K562 (cell line): ENCODE data around the gene ATXN7.

ENCODE experiments used
- CTBP1 ChIP-seq: fragments of 450-650 bp; IDR thresholded peaks from 2 replicates; pipeline ENCODE4 v1.6.1; 2016; ENCODE audit warnings: borderline replicate concordance
- POLR2A ChIP-seq: fragments of 450-650 bp; conservative IDR thresholded peaks from 2 replicates; pipeline ENCODE4 v1.6.1; 2016
- ZFX ChIP-seq: sonication (generic); formaldehyde crosslinking; IDR thresholded peaks from 2 replicates; pipeline ENCODE4 v1.8.0; 2022; ENCODE audit warnings: mild to moderate bottlenecking, missing genetic modification reagents, moderate library complexity
- ZNF384 ChIP-seq: IDR thresholded peaks from 2 replicates; pipeline ENCODE4 v1.6.1; 2012; ENCODE audit warnings: low read depth, low read length, improper control_type of control experiment
- ZNF436 ChIP-seq: fragments of 250-450, 450-650 bp; sonication (Bioruptor Pico); formaldehyde crosslinking; IDR thresholded peaks from 2 replicates; pipeline ENCODE4 v1.7.0; 2020; ENCODE audit warnings: mild to moderate bottlenecking
- TF ChIP-seq, protein P1 (sequence below): fragments of 250-450 bp; sonication (Bioruptor Pico); IDR thresholded peaks from 2 replicates; pipeline ENCODE4 v1.5.0; 2021
- TF ChIP-seq, protein P2 (sequence below): conservative IDR thresholded peaks from 2 replicates; pipeline ENCODE4 v1.6.1; 2011; ENCODE audit warnings: low read depth, mild to moderate bottlenecking, low read length; ENCODE audit not compliant: control insufficient read depth

DNA sequence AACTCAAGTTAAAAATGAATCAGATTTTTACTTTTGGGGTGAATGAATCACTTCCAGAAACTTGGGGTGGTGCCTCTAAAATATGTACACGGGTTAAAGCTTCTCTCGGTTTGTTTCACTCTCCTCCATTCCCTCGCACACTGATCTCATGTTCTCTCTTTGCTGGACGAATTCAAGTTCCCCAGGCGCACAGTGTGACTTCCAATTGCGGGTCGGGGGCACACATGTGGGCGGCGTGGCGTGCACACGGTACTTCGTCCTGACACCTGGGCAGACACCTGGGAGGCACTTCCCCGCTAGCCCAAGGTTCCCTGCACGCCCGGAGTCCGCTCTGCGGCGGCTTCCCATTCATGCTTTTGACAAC is 47.8 kb downstream of the ATXN7 start:
- TF ChIP-seq ZNF384 (no peak), ZNF436 (CRISPR knock-in tag) (no peak), ZFX (CRISPR knock-in tag) (no peak), CTBP1 (no peak), POLR2A (no peak)
- TF ChIP-seq, protein P1, sequence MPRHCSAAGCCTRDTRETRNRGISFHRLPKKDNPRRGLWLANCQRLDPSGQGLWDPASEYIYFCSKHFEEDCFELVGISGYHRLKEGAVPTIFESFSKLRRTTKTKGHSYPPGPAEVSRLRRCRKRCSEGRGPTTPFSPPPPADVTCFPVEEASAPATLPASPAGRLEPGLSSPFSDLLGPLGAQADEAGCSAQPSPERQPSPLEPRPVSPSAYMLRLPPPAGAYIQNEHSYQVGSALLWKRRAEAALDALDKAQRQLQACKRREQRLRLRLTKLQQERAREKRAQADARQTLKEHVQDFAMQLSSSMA (CRISPR knock-in tag): no peak
- TF ChIP-seq, protein P2, sequence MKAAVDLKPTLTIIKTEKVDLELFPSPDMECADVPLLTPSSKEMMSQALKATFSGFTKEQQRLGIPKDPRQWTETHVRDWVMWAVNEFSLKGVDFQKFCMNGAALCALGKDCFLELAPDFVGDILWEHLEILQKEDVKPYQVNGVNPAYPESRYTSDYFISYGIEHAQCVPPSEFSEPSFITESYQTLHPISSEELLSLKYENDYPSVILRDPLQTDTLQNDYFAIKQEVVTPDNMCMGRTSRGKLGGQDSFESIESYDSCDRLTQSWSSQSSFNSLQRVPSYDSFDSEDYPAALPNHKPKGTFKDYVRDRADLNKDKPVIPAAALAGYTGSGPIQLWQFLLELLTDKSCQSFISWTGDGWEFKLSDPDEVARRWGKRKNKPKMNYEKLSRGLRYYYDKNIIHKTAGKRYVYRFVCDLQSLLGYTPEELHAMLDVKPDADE: no peak
